Lower lobe of right lung (tissue), 2 donors: ENCODE data around the gene WBP2. TPM values are rescaled to one million over a fixed set of nuclear protein-coding genes. Genes with fewer than 3 reads are reported as not detected.

Experiments used
- ATAC-seq, 2 donors: fragments of 200-7000 bp; cut with Tn5 transposase; one replicate each; pipeline ENCODE4 v1.9.1; 2020 to 2022; ENCODE audit warnings: mild to moderate bottlenecking in 2 of 2, moderate library complexity in 2 of 2
- DNase-seq: peaks from one replicate; pipeline ENCODE4 v3.0.0-alpha.2; 2020
- H3K27ac ChIP-seq: fragments of 200-600 bp; one replicate; pipeline ENCODE4 v1.8.0; 2022
- H3K27me3 ChIP-seq: fragments of 200-600 bp; one replicate; pipeline ENCODE4 v1.8.0; 2022; ENCODE audit warnings: low read depth
- H3K36me3 ChIP-seq: fragments of 200-600 bp; one replicate; pipeline ENCODE4 v1.8.0; 2022; ENCODE audit warnings: mild to moderate bottlenecking
- H3K4me1 ChIP-seq: fragments of 200-600 bp; one replicate; pipeline ENCODE4 v1.8.0; 2022
- H3K4me3 ChIP-seq: fragments of 200-600 bp; one replicate; pipeline ENCODE4 v1.8.0; 2022; ENCODE audit warnings: mild to moderate bottlenecking
- H3K9me3 ChIP-seq: fragments of 200-600 bp; one replicate; pipeline ENCODE4 v1.8.0; 2022
- CTCF ChIP-seq: fragments of 200-600 bp; IDR thresholded peaks from one replicate; pipeline ENCODE4 v1.8.0; 2022; ENCODE audit warnings: antibody characterized with exemption, mild to moderate bottlenecking
- intact Hi-C: fragments of 100-400 bp; cut with DNase I; formaldehyde crosslinking; loops from one replicate; pipeline ENCODE4 v1.11.0; 2022
- total RNA-seq: library from RNA; stranded (reverse); fragmentation: NEBNext Ultra II Directional; extraction: Animal tissue kit (Norgen Biotek cat#: 25700); gene quantifications from one replicate; pipeline ENCODE4 v1.2.1, GENCODE V29; 2021
- donor health status: DM: no; HTN: yes; CAD: no; lungs with severe emphysema.

Gene WBP2
- total RNA-seq, 1 donor from 2014 or later, result 145 TPM

- intact Hi-C loops, result loop anchor here (10.0 kb wide), 1 partner anchor 105 kb away; the partner anchor contains the start of gene CDK3
- peaks cover 60% of the 10 kb centered on the region for H3K36me3 ChIP-seq
- DNase-seq, result no peak
Observed at GRCh38 chr17:75899767-75900468, 44.8 kb upstream of the WBP2 start.

GRCh38 chr17:75899353-75899752, 44.2 kb upstream of the WBP2 start:
- intact Hi-C loops, result no loop called here
- ATAC-seq (no peak), DNase-seq (no peak)
- Histone ChIP-seq H3K27me3 (no peaks in the 10 kb centered on the region), H3K4me3 (no peak overlapping the region), H3K9me3 (no peaks in the 10 kb centered on the region), H3K4me1 (peaks cover 37% of the 10 kb centered on the region), H3K27ac (no peak overlapping the region), H3K36me3 (peaks cover 60% of the 10 kb centered on the region)
- TF ChIP-seq CTCF, result no peak

More at GRCh38 chr17:75899767-75900468, 44.8 kb upstream of the WBP2 start:
- no peak overlapping the region for H3K4me3 ChIP-seq
- TF ChIP-seq CTCF, result no peak
- no peak overlapping the region for H3K27ac ChIP-seq
- H3K27me3 ChIP-seq, result no peaks in the 10 kb centered on the region
- ATAC-seq, result no peak
- peaks cover 32% of the 10 kb centered on the region for H3K4me1 ChIP-seq
- no peaks in the 10 kb centered on the region for H3K9me3 ChIP-seq

DNA sequence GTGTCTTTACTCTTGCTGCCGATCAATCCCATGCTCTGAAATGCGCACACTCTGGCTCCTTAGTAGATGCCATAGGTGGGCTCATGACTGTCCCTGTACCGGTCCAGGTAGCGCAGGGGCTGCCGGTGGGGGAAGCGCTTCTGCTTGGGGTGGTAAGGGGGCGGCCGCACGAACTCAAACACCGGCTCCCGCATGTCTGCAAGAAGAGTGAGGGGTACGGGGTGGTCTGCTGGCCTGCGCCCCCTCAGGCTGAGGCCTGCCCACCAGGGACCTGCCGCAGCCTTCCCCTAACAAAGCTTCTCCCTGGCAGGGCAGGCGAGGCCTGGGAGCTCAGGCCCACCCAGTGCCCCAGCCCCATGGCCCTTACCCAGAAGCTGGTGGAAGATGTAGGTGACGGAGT, 43.7 kb upstream of the WBP2 start:
- no peaks in the 10 kb centered on the region for H3K27me3 ChIP-seq
- DNase-seq (peak; percentile 46), ATAC-seq (no peak)
- peaks cover 60% of the 10 kb centered on the region for H3K36me3 ChIP-seq
- H3K27ac ChIP-seq, result no peak overlapping the region
- H3K4me3 ChIP-seq, result no peak overlapping the region
- peaks cover 36% of the 10 kb centered on the region for H3K4me1 ChIP-seq
- H3K9me3 ChIP-seq, result no peaks in the 10 kb centered on the region
- intact Hi-C loops, result no loop called here
- no peak for TF ChIP-seq CTCF

DNA sequence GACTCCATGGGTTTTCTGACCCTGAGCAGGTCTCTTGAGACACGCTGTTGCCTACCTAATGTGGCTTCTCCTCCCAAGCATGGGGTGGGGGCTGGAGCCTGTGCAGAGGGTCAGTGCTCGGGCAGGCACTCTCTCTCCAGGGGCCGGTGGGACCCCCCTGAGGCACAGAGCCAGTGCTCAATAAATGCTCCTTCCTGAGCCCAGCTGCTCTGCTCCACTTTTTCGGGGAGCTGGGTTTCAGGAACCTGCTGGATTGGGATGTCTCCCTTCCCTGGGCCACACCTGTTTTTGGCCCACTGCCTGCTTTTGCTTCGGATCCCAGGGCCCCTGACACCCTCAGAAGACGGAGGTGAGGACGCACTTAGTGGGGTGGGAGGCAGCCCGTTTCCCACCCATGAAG, 42.9 kb upstream of the WBP2 start:
- H3K4me1 ChIP-seq, result peaks cover 30% of the 10 kb centered on the region
- intact Hi-C loops, result no loop called here
- ATAC-seq (no peak), DNase-seq (no peak)
- H3K4me3 ChIP-seq, result no peak overlapping the region
- peaks cover 55% of the 10 kb centered on the region for H3K36me3 ChIP-seq
- H3K27me3 ChIP-seq, result no peaks in the 10 kb centered on the region
- no peak for TF ChIP-seq CTCF
- H3K27ac ChIP-seq, result no peak overlapping the region
- H3K9me3 ChIP-seq, result no peaks in the 10 kb centered on the region

DNA sequence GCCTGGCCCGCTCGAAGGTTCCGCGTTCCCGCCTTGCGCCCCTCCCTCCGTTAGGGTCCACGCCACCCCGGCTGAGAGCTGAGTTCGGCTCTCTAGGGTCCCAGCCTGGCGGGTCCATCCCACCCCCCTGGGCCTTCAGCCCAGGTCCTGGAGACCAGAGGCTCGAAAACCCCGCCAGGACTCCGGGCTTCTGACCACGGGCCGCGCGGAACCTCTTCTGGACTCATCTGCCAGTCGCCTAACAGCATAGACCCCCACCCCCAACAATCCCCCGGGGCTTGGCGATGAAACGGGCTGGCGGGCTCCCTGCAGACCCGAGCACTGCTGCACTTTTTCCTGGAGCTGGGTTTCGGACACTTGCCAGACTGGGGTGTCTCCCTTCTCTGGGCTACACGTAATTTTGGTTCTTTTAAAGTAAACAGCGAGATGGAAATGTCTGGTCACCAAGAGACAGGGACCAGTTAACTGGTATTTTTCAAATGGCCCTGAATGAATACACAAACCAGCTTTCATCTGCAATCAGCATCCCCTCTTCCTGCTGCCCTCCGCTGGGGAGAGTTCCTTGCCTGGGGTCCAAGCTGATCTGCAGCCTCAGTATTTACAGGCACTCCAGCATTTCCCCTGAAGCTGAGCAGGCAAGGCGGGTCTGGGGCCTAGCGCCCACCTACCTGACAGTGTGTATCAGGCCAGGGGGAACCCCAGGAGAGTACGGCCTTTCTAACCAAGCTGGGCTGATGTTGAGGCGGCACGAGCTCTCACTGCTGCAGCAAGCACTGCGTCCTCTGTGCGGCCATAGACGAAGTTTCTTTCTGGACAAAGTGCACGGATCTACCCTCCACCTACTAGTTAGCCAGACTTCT, 42.3 kb upstream of the WBP2 start:
- Histone ChIP-seq H3K4me3 (peak overlapping the region; percentile 83), H3K36me3 (peaks cover 52% of the 10 kb centered on the region), H3K9me3 (no peaks in the 10 kb centered on the region), H3K4me1 (peaks cover 30% of the 10 kb centered on the region), H3K27ac (peak overlapping the region; percentile 98), H3K27me3 (no peaks in the 10 kb centered on the region)
- ATAC-seq (no peak), DNase-seq (no peak)
- TF ChIP-seq CTCF, result no peak
- intact Hi-C loops, result no loop called here
